GM12878 (cell line): ENCODE data around the gene FIZ1. TPM values are rescaled to one million over a fixed set of nuclear protein-coding genes. Genes with fewer than 3 reads are reported as not detected.

Experiments
- ATAC-seq: fragments of 200-7000 bp; cut with Tn5 transposase; 3 replicates; pipeline ENCODE4 v1.9.1; 2020; ENCODE audit warnings: mild to moderate bottlenecking, moderate library complexity
- BruUV-seq: library from RNA; stranded (reverse); fragments of 400-500 nt; replicated peaks from 2 replicates; lab custom pipeline; 2021; lab: Mats Ljungman, UMichigan
- CTCF ChIA-PET: fragments of 300-600 bp; sonication (Branson Sonifier 250); formaldehyde crosslinking; extraction: SDS; loops from one replicate; lab custom pipeline; 2021; ENCODE audit warnings: inconsistent platforms; lab: Yijun Ruan, JAX
- POLR2A ChIA-PET: fragments of 350-600 bp; formaldehyde crosslinking; extraction: SDS; loops from one replicate; lab custom pipeline; 2021; ENCODE audit warnings: inconsistent platforms; lab: Charles Lee
- RAD21 ChIA-PET: fragments of 300-600 bp; sonication (Branson Sonifier 250); formaldehyde crosslinking; loops from one replicate; lab custom pipeline; 2023; ENCODE audit warnings: antibody characterized with exemption; ENCODE audit not compliant: unreplicated experiment; lab: Charles Lee
- SMC1A ChIA-PET: fragments of 300-600 bp; sonication (Branson Sonifier 250); formaldehyde crosslinking; loops from one replicate; lab custom pipeline; 2023; ENCODE audit not compliant: unreplicated experiment, uncharacterized antibody; lab: Charles Lee
- DNase-seq: peaks from one replicate; pipeline ENCODE4 v3.0.0-alpha.2; 2011; ENCODE audit warnings: low read depth, low spot score
- FAIRE-seq: peaks from 3 replicates; lab custom pipeline; 2011; peaks lifted over from hg19 to GRCh38; lab: Jason Lieb, UNC
- H2AFZ ChIP-seq: 2 replicates; pipeline ENCODE4 v1.6.0; 2011; ENCODE audit warnings: low read depth, low read length, control low read depth; ENCODE audit not compliant: control insufficient read depth
- H3K27ac ChIP-seq: 2 replicates; pipeline ENCODE4 v1.5.1; 2011; ENCODE audit warnings: control low read depth; ENCODE audit not compliant: control insufficient read depth, insufficient read depth
- H3K27me3 ChIP-seq, 2 experiments: replicated peaks in 1 of 2; 2 replicates each; pipeline versions ENCODE4 v1.6.0 to v1.6.1; 2011; ENCODE audit warnings: low read length in 1 of 2; ENCODE audit not compliant: control insufficient read depth in 2 of 2, insufficient read depth in 2 of 2
- H3K36me3 ChIP-seq, 2 experiments: 2 replicates each; pipeline ENCODE4 v1.5.1; 2011; ENCODE audit warnings: low read length in 1 of 2; ENCODE audit not compliant: control insufficient read depth in 2 of 2, insufficient read depth in 2 of 2
- H3K4me1 ChIP-seq: 2 replicates; pipeline ENCODE4 v1.6.1; 2011; ENCODE audit warnings: mild to moderate bottlenecking, low read length, moderate library complexity, mixed read lengths; ENCODE audit not compliant: control insufficient read depth, insufficient read depth
- H3K4me2 ChIP-seq: 2 replicates; pipeline ENCODE4 v1.6.0; 2011; ENCODE audit warnings: control low read depth; ENCODE audit not compliant: control insufficient read depth, insufficient read depth
- H3K4me3 ChIP-seq: fragments of 200-600 bp; sonication (generic); 2 replicates; pipeline ENCODE4 v1.5.1; 2016
- H3K79me2 ChIP-seq: 2 replicates; pipeline ENCODE4 v1.6.0; 2011; ENCODE audit warnings: low read length; ENCODE audit not compliant: control insufficient read depth, insufficient read depth
- H3K9ac ChIP-seq: 2 replicates; pipeline ENCODE4 v1.8.0; 2011; ENCODE audit warnings: low read length, control low read depth, mixed read lengths; ENCODE audit not compliant: control insufficient read depth, insufficient read depth
- H3K9me3 ChIP-seq: replicated peaks from 3 replicates; pipeline ENCODE4 v1.5.1; 2011; ENCODE audit warnings: mild to moderate bottlenecking, low read length; ENCODE audit not compliant: control insufficient read depth, insufficient read depth
- H4K20me1 ChIP-seq: 2 replicates; pipeline ENCODE4 v1.6.0; 2011; ENCODE audit not compliant: control insufficient read depth, insufficient read depth
- BHLHE40 ChIP-seq, 2 experiments: fragments of 450-650 bp in 1 of 2; IDR thresholded peaks; 2 replicates each; pipeline ENCODE4 v1.6.1; 2011 to 2017; ENCODE audit warnings: low read depth in 2 of 2, borderline replicate concordance in 1 of 2, improper control_type of control experiment in 1 of 2, low read length in 1 of 2, mild to moderate bottlenecking in 1 of 2
- CBX3 ChIP-seq: fragments of 200-600 bp; sonication (generic); IDR thresholded peaks from 2 replicates; pipeline ENCODE4 v1.6.1; 2016; ENCODE audit warnings: low read depth, borderline replicate concordance
- ELK1 ChIP-seq: IDR thresholded peaks from 2 replicates; pipeline ENCODE4 v1.6.1; 2012; ENCODE audit warnings: low read depth, low read length, improper control_type of control experiment
- EP300 ChIP-seq, 2 experiments: fragments of 150-350 bp in 1 of 2; IDR thresholded peaks; 2 replicates each; pipeline ENCODE4 v1.6.1; 2011 to 2012; ENCODE audit warnings: low read depth in 2 of 2, low read length in 2 of 2, borderline replicate concordance in 1 of 2, improper control_type of control experiment in 1 of 2, inconsistent platforms in 1 of 2; ENCODE audit not compliant: control insufficient read depth in 1 of 2
- WGBS: methylation state at CpG from one replicate; pipeline ENCODE4 v1.1.6; 2016; ENCODE audit warnings: low lambda C conversion rate; ENCODE audit not compliant: insufficient replicate concordance, insufficient coverage; ENCODE audit errors: missing lambda C conversion rate; 5-methylcytosine and 5-hydroxymethylcytosine counted together
- in situ Hi-C: fragments of 300-500 bp; cut with MboI; formaldehyde crosslinking; loops from 9 replicates; pipeline ENCODE4 v1.14.3; 2018; ENCODE audit warnings: mixed read lengths
- intact Hi-C: fragments of 100-400 bp; cut with micrococcal nuclease; formaldehyde crosslinking; loops from one replicate; pipeline ENCODE4 v1.14.2; 2022; ENCODE audit not compliant: unreplicated experiment
- polyA plus RNA-seq, 11 experiments: library from polyadenylated mRNA; depleted of rRNA in 4 of 11; unstranded in 6 of 11; stranded (reverse) in 5 of 11; fragments of >200 nt; fragmentation: Nextera tagmentation in 4 of 11; fragmentation: Illumina TruSeq in 1 of 11; extraction: Ambion mirVana in 4 of 11; extraction: Trizol in 1 of 11; gene quantifications; 1 replicate in 1 of 11; 2 replicates in 10 of 11; pipeline versions ENCODE4 v1.2.1 to v1.2.3, GENCODE V29; 2011 to 2016; ENCODE audit warnings: inconsistent platforms in 2 of 11, missing spikeins in 2 of 11, low read depth in 1 of 11
- total RNA-seq, 4 experiments: library from RNA; depleted of rRNA in 3 of 4; stranded (reverse); fragments of >200 nt in 3 of 4; fragmentation: Illumina TruSeq in 1 of 4; extraction: Trizol in 1 of 4; gene quantifications; 2 replicates each; pipeline versions ENCODE4 v1.2.1 to v1.2.3, GENCODE V29; 2013 to 2021

The FIZ1 gene
- total and polyA plus RNA-seq, 10 of the 15 experiments (the other 5 are each of a cell fraction or from before 2014, with no cell fraction given): 0.60 to 16.8 (median 4.2) TPM

GRCh38 chr19:55616395-55616875 lies 17.1 kb upstream of the FIZ1 start:
- ChIA-PET RAD21 (no interaction called here), POLR2A (interaction anchor here (1.5 kb wide), 1 partner anchor 17 kb away, joined by 4 read pairs; the partner anchor contains the start of gene FIZ1), CTCF (no interaction called here), SMC1A (no interaction called here)
- Histone ChIP-seq H3K9me3 (no peaks in the 10 kb centered on the region; the same call in 1 of the 3 replicates), H4K20me1 (peaks cover 3% of the 10 kb centered on the region; the same call in 1 of the 2 replicates), H3K9ac (no peak overlapping the region), H3K4me3 (no peak overlapping the region), H3K27ac (no peak overlapping the region), H3K4me1 (peaks cover 4% of the 10 kb centered on the region), H3K27me3 (no peaks in the 10 kb centered on the region), H2AFZ (no peak overlapping the region), H3K36me3 (peaks cover 3 to 12% of the 10 kb centered on the region in 2 experiments; a peak in 3 of 4 replicates), H3K79me2 (peaks cover 3% of the 10 kb centered on the region; the same call in 1 of the 2 replicates), H3K4me2 (no peak overlapping the region)
- 99% methylated on average over 15 of the region's 38 CpGs for WGBS
- intact Hi-C loops: no loop called here
- in situ Hi-C loops: no loop called here
- BruUV-seq: no TSS peak
- no peak for FAIRE-seq
- no peak for DNase-seq
- TF ChIP-seq ELK1: no peak
- TF ChIP-seq EP300 (IDR thresholded peaks at IDR 0.05; ENCODE audit: borderline replicate concordance in 1 of 2, control insufficient read depth in 1 of 2, low read depth in 2 of 2, low read length in 2 of 2): no peak
- TF ChIP-seq CBX3: no peak
- no peak for TF ChIP-seq BHLHE40 (IDR thresholded peaks at IDR 0.05; ENCODE audit: borderline replicate concordance in 1 of 2, low read depth in 2 of 2, low read length in 1 of 2)
- no peak for ATAC-seq
